ENCODE results near the gene DIPK1B. TPM values are rescaled to one million over a fixed set of nuclear protein-coding genes. Genes with fewer than 3 reads are reported as not detected.
"Not testable (repeated sequence)": the region's sequence is repeated elsewhere in the genome, so short reads cannot be mapped to it uniquely, and the experiment has no call there.

Gene DIPK1B
- total RNA-seq, 1 donor from 2014 or later = 60.5 TPM

- H3K9me3 Mint-ChIP-seq = no peaks in the 10 kb centered on the region
- H3K27me3 Mint-ChIP-seq (ENCODE audit: low read depth) = peaks cover 21% of the 10 kb centered on the region
- peaks cover 3% of the 10 kb centered on the region for H3K4me1 Mint-ChIP-seq
- H3K27ac Mint-ChIP-seq = no peak overlapping the region
- no peaks in the 10 kb centered on the region for H3K36me3 Mint-ChIP-seq
- H3K4me3 Mint-ChIP-seq = no peak overlapping the region
- no peak for TF ChIP-seq CTCF (IDR thresholded peaks at IDR 0.05; ENCODE audit: unreplicated experiment)
- no peak for DNase-seq (ENCODE audit: low spot score in 2 of 2, unreplicated experiment in 2 of 2)
Measured at GRCh38 chr9:136700959-136701667, 11.3 kb upstream of the DIPK1B start.

GRCh38 chr9:136701668-136702053 is 10.7 kb upstream of the DIPK1B start:
- Mint-ChIP-seq H3K27ac (no peak overlapping the region), H3K36me3 (no peaks in the 10 kb centered on the region), H3K27me3 (ENCODE audit: low read depth) (peaks cover 21% of the 10 kb centered on the region), H3K4me1 (peaks cover 3% of the 10 kb centered on the region), H3K4me3 (no peak overlapping the region), H3K9me3 (no peaks in the 10 kb centered on the region)
- no peak for TF ChIP-seq CTCF (IDR thresholded peaks at IDR 0.05; ENCODE audit: unreplicated experiment)
- DNase-seq (ENCODE audit: low spot score in 2 of 2, unreplicated experiment in 2 of 2) = no peak

- H3K36me3 Mint-ChIP-seq = no peaks in the 10 kb centered on the region
- no peaks in the 10 kb centered on the region for H3K4me1 Mint-ChIP-seq
- H3K27ac Mint-ChIP-seq = no peak overlapping the region
- DNase-seq (ENCODE audit: low spot score in 2 of 2, unreplicated experiment in 2 of 2) = no peak
- no peaks in the 10 kb centered on the region for H3K9me3 Mint-ChIP-seq
- H3K4me3 Mint-ChIP-seq = no peak overlapping the region
- H3K27me3 Mint-ChIP-seq (ENCODE audit: low read depth) = peaks cover 21% of the 10 kb centered on the region
- TF ChIP-seq CTCF (IDR thresholded peaks at IDR 0.05; ENCODE audit: unreplicated experiment) = no peak
Measured at GRCh38 chr9:136703276-136703860, 9.0 kb upstream of the DIPK1B start.

GRCh38 chr9:136704741-136705140 is 7.6 kb upstream of the DIPK1B start:
- H3K27me3 Mint-ChIP-seq (ENCODE audit: low read depth) = peaks cover 21% of the 10 kb centered on the region
- H3K27ac Mint-ChIP-seq; DNase-seq (ENCODE audit: low spot score in 2 of 2, unreplicated experiment in 2 of 2); H3K4me1 Mint-ChIP-seq; H3K9me3 Mint-ChIP-seq; H3K4me3 Mint-ChIP-seq; H3K36me3 Mint-ChIP-seq: not testable (repeated sequence)

GRCh38 chr9:136705564-136705963 is 6.8 kb upstream of the DIPK1B start:
- H3K4me3 Mint-ChIP-seq = no peak overlapping the region

More at GRCh38 chr9:136705564-136705963, 6.8 kb upstream of the DIPK1B start:
- Mint-ChIP-seq H3K9me3 (no peaks in the 10 kb centered on the region), H3K36me3 (no peaks in the 10 kb centered on the region), H3K4me1 (no peaks in the 10 kb centered on the region), H3K27me3 (ENCODE audit: low read depth) (peaks cover 17% of the 10 kb centered on the region), H3K27ac (no peak overlapping the region)
- TF ChIP-seq CTCF (IDR thresholded peaks at IDR 0.05; ENCODE audit: unreplicated experiment) = no peak
- DNase-seq (ENCODE audit: low spot score in 2 of 2, unreplicated experiment in 2 of 2) = no peak

All from mesothelial cell of epicardium (in vitro differentiated cells).